Measurements from ENCODE around the gene ACTN2. TPM values are rescaled to one million over a fixed set of nuclear protein-coding genes. Genes with fewer than 3 reads are reported as not detected.

ACTN2 gene
- total RNA-seq, 4 donors from 2014 or later: 8.3 TPM; not detected in 3

- Histone ChIP-seq H3K9me3 (no peaks in the 10 kb centered on the region), H3K27ac (no peak overlapping the region), H3K4me3 (no peak overlapping the region), H3K4me1 (no peaks in the 10 kb centered on the region), H3K27me3 (no peaks in the 10 kb centered on the region), H3K36me3 (no peaks in the 10 kb centered on the region)
- TF ChIP-seq POLR2A (IDR thresholded peaks at IDR 0.05) (no peak), CTCF (IDR thresholded peaks at IDR 0.05) (no peak)
- DNase-seq: no peak
These were observed 12.9 kb upstream of the ACTN2 start for GRCh38 chr1:236673289-236673919.

GRCh38 chr1:236677641-236678235 lies 8.6 kb upstream of the ACTN2 start:
- no peaks in the 10 kb centered on the region for H3K4me1 ChIP-seq
- no peaks in the 10 kb centered on the region for H3K27me3 ChIP-seq
- H3K36me3 ChIP-seq: no peaks in the 10 kb centered on the region
- DNase-seq: no peak
- no peaks in the 10 kb centered on the region for H3K9me3 ChIP-seq
- H3K27ac ChIP-seq: no peak overlapping the region
- TF ChIP-seq CTCF (IDR thresholded peaks at IDR 0.05) (no peak), POLR2A (IDR thresholded peaks at IDR 0.05) (no peak)
- no peak overlapping the region for H3K4me3 ChIP-seq

GRCh38 chr1:236681219-236681618 lies 5.1 kb upstream of the ACTN2 start:
- Histone ChIP-seq H3K9me3 (peaks cover 0 to 3% (median 0%) of the 10 kb centered on the region in 4 donors), H3K4me1 (no peaks in the 10 kb centered on the region), H3K36me3 (no peaks in the 10 kb centered on the region), H3K27ac (no peak overlapping the region), H3K27me3 (no peaks in the 10 kb centered on the region), H3K4me3 (no peak overlapping the region)
- TF ChIP-seq POLR2A (IDR thresholded peaks at IDR 0.05) (no peak), CTCF (IDR thresholded peaks at IDR 0.05) (no peak)
- no peak for DNase-seq

GRCh38 chr1:236685205-236685916 lies 938 bp upstream of the ACTN2 start:
- H3K27ac ChIP-seq: no peak overlapping the region

GRCh38 chr1:236686815-236687160 lies 489 bp downstream of the ACTN2 start:
- H3K4me3 ChIP-seq: peak overlapping the region; percentile 27 to 57 (median 44)

More at GRCh38 chr1:236685205-236685916, 938 bp upstream of the ACTN2 start:
- no peak overlapping the region for H3K4me3 ChIP-seq
- H3K4me1 ChIP-seq: peaks cover 0 to 16% (median 6%) of the 10 kb centered on the region in 4 donors
- no peaks in the 10 kb centered on the region for H3K36me3 ChIP-seq
- no peak for DNase-seq
- H3K27me3 ChIP-seq: no peaks in the 10 kb centered on the region
- peaks cover 0 to 5% (median 0%) of the 10 kb centered on the region in 4 donors for H3K9me3 ChIP-seq
- TF ChIP-seq POLR2A (IDR thresholded peaks at IDR 0.05): no peak
- TF ChIP-seq CTCF (IDR thresholded peaks at IDR 0.05): no peak

More at GRCh38 chr1:236686815-236687160, 489 bp downstream of the ACTN2 start:
- TF ChIP-seq POLR2A (IDR thresholded peaks at IDR 0.05) (no peak), CTCF (IDR thresholded peaks at IDR 0.05) (no peak)
- Histone ChIP-seq H3K9me3 (peaks cover 0 to 5% (median 0%) of the 10 kb centered on the region in 4 donors), H3K27me3 (no peaks in the 10 kb centered on the region), H3K27ac (no peak overlapping the region), H3K36me3 (no peaks in the 10 kb centered on the region), H3K4me1 (peaks cover 0 to 16% (median 6%) of the 10 kb centered on the region in 4 donors)
- no peak for DNase-seq
